ENCODE results near the gene SESN1.

GRCh38 chr6:108989700-108990099 is 104.9 kb downstream of the SESN1 start:
- TF ChIP-seq ZNF274 (IDR thresholded peaks at IDR 0.05; ENCODE audit: low read depth, low read length) (no peak), YY1 (IDR thresholded peaks at IDR 0.05; ENCODE audit: insufficient read depth, insufficient read length) (no peak)
